ENCODE data around the gene GPC3. TPM values are rescaled to one million over a fixed set of nuclear protein-coding genes. Genes with fewer than 3 reads are reported as not detected.

Gene GPC3
- total and polyA plus RNA-seq, 4 donors, result 8.3 to 270 (median 52.4) TPM

GRCh38 chrX:133638285-133638684, 347.1 kb downstream of the GPC3 start:
- WGBS, 2 donors, result 49 to 50% methylated on average over 4 of the region's 4 CpGs
- ATAC-seq (ENCODE audit: insufficient read depth, low FRiP score), result no peak

DNA sequence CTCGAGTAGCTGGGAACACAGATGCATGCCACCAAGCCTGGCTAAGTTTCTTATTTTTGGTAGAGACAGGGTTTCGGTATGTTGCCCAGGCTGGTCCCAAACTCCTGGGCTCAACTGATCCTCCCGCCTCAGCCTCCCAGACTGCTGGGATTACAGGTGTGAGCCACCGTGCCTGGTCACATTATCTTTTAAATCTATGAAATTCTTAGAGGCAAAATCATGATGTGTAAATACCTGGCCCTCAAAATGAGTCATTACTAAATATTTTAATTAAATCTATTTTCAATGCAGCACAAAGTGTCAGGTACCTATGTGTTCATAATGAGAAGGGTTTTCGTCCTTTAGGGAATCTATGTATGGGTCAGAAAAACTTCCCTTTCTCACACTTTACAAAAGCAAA, 347.6 kb downstream of the GPC3 start:
- no peak for DNase-seq
- Histone ChIP-seq H3K27ac (ENCODE audit: low read depth in 1 of 2, low read length in 1 of 2) (no peak overlapping the region), H3K4me1 (ENCODE audit: control insufficient read depth in 5 of 5, insufficient read depth in 5 of 5, low read length in 5 of 5) (peaks cover 0 to 4% (median 0%) of the 10 kb centered on the region in 5 donors), H3K9me3 (ENCODE audit: control insufficient read depth in 4 of 4, insufficient read depth in 3 of 4, low read length in 3 of 4) (peaks cover 0 to 1% (median 0%) of the 10 kb centered on the region in 4 donors), H3K36me3 (ENCODE audit: control insufficient read depth in 4 of 4, insufficient read depth in 4 of 4, low read length in 4 of 4) (no peaks in the 10 kb centered on the region), H3K9ac (ENCODE audit: insufficient read depth in 1 of 2, low read length in 2 of 2) (no peak overlapping the region), H3K27me3 (ENCODE audit: control insufficient read depth in 3 of 3, insufficient read depth in 3 of 3, low read length in 2 of 3) (peaks cover 0 to 23% (median 2%) of the 10 kb centered on the region in 3 donors), H3K4me3 (no peak overlapping the region)
- WGBS, 2 donors, result 80 to 83% methylated on average over 5 of the region's 5 CpGs
- TF ChIP-seq, protein P1, sequence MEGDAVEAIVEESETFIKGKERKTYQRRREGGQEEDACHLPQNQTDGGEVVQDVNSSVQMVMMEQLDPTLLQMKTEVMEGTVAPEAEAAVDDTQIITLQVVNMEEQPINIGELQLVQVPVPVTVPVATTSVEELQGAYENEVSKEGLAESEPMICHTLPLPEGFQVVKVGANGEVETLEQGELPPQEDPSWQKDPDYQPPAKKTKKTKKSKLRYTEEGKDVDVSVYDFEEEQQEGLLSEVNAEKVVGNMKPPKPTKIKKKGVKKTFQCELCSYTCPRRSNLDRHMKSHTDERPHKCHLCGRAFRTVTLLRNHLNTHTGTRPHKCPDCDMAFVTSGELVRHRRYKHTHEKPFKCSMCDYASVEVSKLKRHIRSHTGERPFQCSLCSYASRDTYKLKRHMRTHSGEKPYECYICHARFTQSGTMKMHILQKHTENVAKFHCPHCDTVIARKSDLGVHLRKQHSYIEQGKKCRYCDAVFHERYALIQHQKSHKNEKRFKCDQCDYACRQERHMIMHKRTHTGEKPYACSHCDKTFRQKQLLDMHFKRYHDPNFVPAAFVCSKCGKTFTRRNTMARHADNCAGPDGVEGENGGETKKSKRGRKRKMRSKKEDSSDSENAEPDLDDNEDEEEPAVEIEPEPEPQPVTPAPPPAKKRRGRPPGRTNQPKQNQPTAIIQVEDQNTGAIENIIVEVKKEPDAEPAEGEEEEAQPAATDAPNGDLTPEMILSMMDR (IDR thresholded peaks at IDR 0.05; ENCODE audit: control extremely low read depth, extremely low read depth), result no peak
- no peak for ATAC-seq (ENCODE audit: insufficient read depth, low FRiP score)

More at GRCh38 chrX:133638285-133638684, 347.1 kb downstream of the GPC3 start:
- Histone ChIP-seq H3K27ac (ENCODE audit: low read depth in 1 of 2, low read length in 1 of 2) (no peak overlapping the region), H3K27me3 (ENCODE audit: control insufficient read depth in 3 of 3, insufficient read depth in 3 of 3, low read length in 2 of 3) (peaks cover 0 to 23% (median 2%) of the 10 kb centered on the region in 3 donors), H3K4me1 (ENCODE audit: control insufficient read depth in 5 of 5, insufficient read depth in 5 of 5, low read length in 5 of 5) (peaks cover 0 to 4% (median 0%) of the 10 kb centered on the region in 5 donors), H3K9me3 (ENCODE audit: control insufficient read depth in 4 of 4, insufficient read depth in 3 of 4, low read length in 3 of 4) (peaks cover 0 to 3% (median 0%) of the 10 kb centered on the region in 4 donors), H3K36me3 (ENCODE audit: control insufficient read depth in 4 of 4, insufficient read depth in 4 of 4, low read length in 4 of 4) (no peaks in the 10 kb centered on the region), H3K4me3 (no peak overlapping the region), H3K9ac (ENCODE audit: insufficient read depth in 1 of 2, low read length in 2 of 2) (no peak overlapping the region)
- no peak for DNase-seq
- TF ChIP-seq, protein P1 (IDR thresholded peaks at IDR 0.05; ENCODE audit: control extremely low read depth, extremely low read depth), result no peak

GRCh38 chrX:133636009-133636408, 349.4 kb downstream of the GPC3 start:
- H3K4me1 ChIP-seq (ENCODE audit: control insufficient read depth in 5 of 5, insufficient read depth in 5 of 5, low read length in 5 of 5), result peaks cover 0 to 4% (median 0%) of the 10 kb centered on the region in 5 donors
- 79 to 84% methylated on average over 6 of the region's 6 CpGs for WGBS, 2 donors
- no peak overlapping the region for H3K4me3 ChIP-seq
- H3K27me3 ChIP-seq (ENCODE audit: control insufficient read depth in 3 of 3, insufficient read depth in 3 of 3, low read length in 2 of 3), result peaks cover 0 to 23% (median 2%) of the 10 kb centered on the region in 3 donors
- peaks cover 0 to 1% (median 0%) of the 10 kb centered on the region in 4 donors for H3K9me3 ChIP-seq (ENCODE audit: control insufficient read depth in 4 of 4, insufficient read depth in 3 of 4, low read length in 3 of 4)
- H3K36me3 ChIP-seq (ENCODE audit: control insufficient read depth in 4 of 4, insufficient read depth in 4 of 4, low read length in 4 of 4), result no peaks in the 10 kb centered on the region
- TF ChIP-seq, protein P1 (IDR thresholded peaks at IDR 0.05; ENCODE audit: control extremely low read depth, extremely low read depth), result no peak
- H3K27ac ChIP-seq (ENCODE audit: low read depth in 1 of 2, low read length in 1 of 2), result no peak overlapping the region
- no peak overlapping the region for H3K9ac ChIP-seq (ENCODE audit: insufficient read depth in 1 of 2, low read length in 2 of 2)
- no peak for ATAC-seq (ENCODE audit: insufficient read depth, low FRiP score)
- no peak for DNase-seq

DNA sequence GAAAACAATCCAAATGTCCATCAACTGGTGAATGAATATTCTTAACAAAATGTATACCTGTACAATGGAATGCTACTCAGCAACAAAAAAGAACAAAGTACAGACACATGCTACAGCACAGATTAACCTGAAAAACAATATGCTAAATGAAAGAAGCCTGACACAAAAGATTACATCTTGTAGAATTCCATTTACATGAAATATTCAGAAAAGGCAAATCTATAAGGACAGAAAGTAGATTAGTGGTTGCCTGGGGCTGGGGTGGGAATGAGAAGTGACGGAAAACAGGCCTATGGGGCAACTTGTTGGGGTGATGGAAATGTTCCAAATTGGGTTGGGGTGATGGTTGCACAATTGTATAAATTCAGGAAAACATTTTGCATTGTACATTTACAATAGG, 351.0 kb downstream of the GPC3 start:
- Histone ChIP-seq H3K9me3 (ENCODE audit: control insufficient read depth in 4 of 4, insufficient read depth in 3 of 4, low read length in 3 of 4) (peaks cover 0 to 1% (median 0%) of the 10 kb centered on the region in 4 donors), H3K27me3 (ENCODE audit: control insufficient read depth in 3 of 3, insufficient read depth in 3 of 3, low read length in 2 of 3) (peaks cover 0 to 23% (median 2%) of the 10 kb centered on the region in 3 donors), H3K4me1 (ENCODE audit: control insufficient read depth in 5 of 5, insufficient read depth in 5 of 5, low read length in 5 of 5) (peaks cover 0 to 4% (median 0%) of the 10 kb centered on the region in 5 donors), H3K9ac (ENCODE audit: insufficient read depth in 1 of 2, low read length in 2 of 2) (no peak overlapping the region), H3K36me3 (ENCODE audit: control insufficient read depth in 4 of 4, insufficient read depth in 4 of 4, low read length in 4 of 4) (no peaks in the 10 kb centered on the region), H3K27ac (ENCODE audit: low read depth in 1 of 2, low read length in 1 of 2) (no peak overlapping the region), H3K4me3 (no peak overlapping the region)
- ATAC-seq (ENCODE audit: insufficient read depth, low FRiP score) (no peak), DNase-seq (no peak)
- 67 to 88% methylated on average over 1 of the region's 1 CpG for WGBS, 2 donors
- TF ChIP-seq, protein P1 (IDR thresholded peaks at IDR 0.05; ENCODE audit: control extremely low read depth, extremely low read depth), result no peak
